ENCODE measurements around the gene DDX54.

Gene DDX54

GRCh38 chr12:113138826-113139225, 46.5 kb downstream of the DDX54 start:
- DNase-seq (ENCODE audit: low read depth) = no peak
- no peak for TF ChIP-seq CTCF (IDR thresholded peaks at IDR 0.05; ENCODE audit: insufficient read depth, low read depth, low read length, missing control alignments)
- no peak overlapping the region for H3K4me3 ChIP-seq (ENCODE audit: low read length)

GRCh38 chr12:113137861-113138783, 47.2 kb downstream of the DDX54 start:
- H3K4me3 ChIP-seq (ENCODE audit: low read length) = no peak overlapping the region
- no peak for DNase-seq (ENCODE audit: low read depth)
- TF ChIP-seq CTCF (IDR thresholded peaks at IDR 0.05; ENCODE audit: insufficient read depth, low read depth, low read length, missing control alignments) = no peak

- no peak overlapping the region for H3K4me3 ChIP-seq (ENCODE audit: low read length)
- no peak for TF ChIP-seq CTCF (IDR thresholded peaks at IDR 0.05; ENCODE audit: insufficient read depth, low read depth, low read length, missing control alignments)
- no peak for DNase-seq (ENCODE audit: low read depth)
Observed at GRCh38 chr12:113136990-113137511, 48.2 kb downstream of the DDX54 start.

- no peak for DNase-seq (ENCODE audit: low read depth)
- TF ChIP-seq CTCF (IDR thresholded peaks at IDR 0.05; ENCODE audit: insufficient read depth, low read depth, low read length, missing control alignments) = no peak
- H3K4me3 ChIP-seq (ENCODE audit: low read length) = no peak overlapping the region
Observed at GRCh38 chr12:113136128-113136989, 48.9 kb downstream of the DDX54 start.

GRCh38 chr12:113135178-113136127, 49.8 kb downstream of the DDX54 start, which contains the start of gene RASAL1:
Gene RASAL1 (minus strand): TSS chr12:113135761. CDS start chr12:113135462, 299 bp downstream.
- no peak for TF ChIP-seq CTCF (IDR thresholded peaks at IDR 0.05; ENCODE audit: insufficient read depth, low read depth, low read length, missing control alignments)
- DNase-seq (ENCODE audit: low read depth) = peak; percentile 55
- H3K4me3 ChIP-seq (ENCODE audit: low read length) = peak within 1 kb of the TSS; percentile 28

- no peak for DNase-seq (ENCODE audit: low read depth)
- no peak overlapping the region for H3K4me3 ChIP-seq (ENCODE audit: low read length)
- TF ChIP-seq CTCF (IDR thresholded peaks at IDR 0.05; ENCODE audit: insufficient read depth, low read depth, low read length, missing control alignments) = no peak
Observed at GRCh38 chr12:113134521-113134951, 50.7 kb downstream of the DDX54 start.

All from epithelial cell of esophagus (primary cell).